NOMO-1 (cell line): Measurements from ENCODE around the gene FOCAD.

Experiments
- DNase-seq, 2 experiments: peaks; one replicate each; lab custom pipeline; 2025; ENCODE audit not compliant: unreplicated experiment in 2 of 2; lab: John Stamatoyannopoulos, UW

Gene FOCAD

DNA sequence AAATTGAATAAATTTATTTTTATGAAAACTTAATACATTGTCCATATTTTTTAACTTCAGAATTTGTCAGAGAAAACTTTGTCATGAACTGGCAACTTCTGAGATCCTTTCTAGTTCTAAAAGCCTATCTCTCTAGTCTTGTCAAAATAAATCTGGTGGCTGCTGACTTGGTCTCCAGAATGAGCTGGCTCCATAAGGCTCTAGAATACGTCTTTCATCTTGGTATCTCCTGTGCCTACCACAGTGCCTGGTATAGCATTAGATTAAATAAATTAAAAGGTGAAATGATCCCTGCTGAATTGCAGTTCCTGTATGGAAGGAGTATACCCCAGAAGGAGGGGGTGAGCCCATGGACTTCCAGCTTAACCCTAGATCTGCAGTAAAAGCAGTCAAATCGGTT lies 2.6 kb upstream of the FOCAD start:
- no peak for DNase-seq

DNA sequence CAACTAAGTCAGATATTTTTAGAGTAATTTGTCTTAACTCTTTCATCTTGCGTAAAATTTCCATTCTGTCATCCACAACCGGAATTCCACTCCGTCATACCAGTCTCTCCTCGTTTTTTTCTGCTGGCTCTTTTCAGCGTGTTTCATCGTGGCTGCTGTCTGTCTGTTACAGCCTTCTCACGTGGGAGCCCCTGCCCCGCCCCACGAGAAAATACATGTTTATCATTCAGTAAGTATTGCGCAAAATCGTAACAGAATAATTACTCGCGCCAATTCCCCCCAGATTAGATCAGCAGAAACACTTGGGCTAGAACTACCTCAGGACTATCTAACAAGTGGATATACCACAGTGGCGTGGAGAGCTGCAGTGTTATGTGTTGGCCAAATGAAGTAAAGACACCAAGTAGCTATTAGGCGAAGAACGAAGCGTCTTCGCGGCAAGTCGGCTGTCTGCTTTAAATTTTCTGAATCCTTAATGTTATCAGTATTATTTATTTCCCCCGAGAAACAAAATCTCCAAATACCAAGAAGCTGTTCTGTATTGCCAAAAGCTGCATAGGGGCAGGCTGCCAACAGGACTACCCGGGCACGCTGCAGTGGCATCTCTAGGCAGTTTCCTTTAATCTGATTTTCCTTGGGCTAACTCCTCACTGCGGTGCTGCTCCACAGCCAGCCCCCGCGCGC lies 566 bp upstream of the FOCAD start:
- DNase-seq = no peak

DNA sequence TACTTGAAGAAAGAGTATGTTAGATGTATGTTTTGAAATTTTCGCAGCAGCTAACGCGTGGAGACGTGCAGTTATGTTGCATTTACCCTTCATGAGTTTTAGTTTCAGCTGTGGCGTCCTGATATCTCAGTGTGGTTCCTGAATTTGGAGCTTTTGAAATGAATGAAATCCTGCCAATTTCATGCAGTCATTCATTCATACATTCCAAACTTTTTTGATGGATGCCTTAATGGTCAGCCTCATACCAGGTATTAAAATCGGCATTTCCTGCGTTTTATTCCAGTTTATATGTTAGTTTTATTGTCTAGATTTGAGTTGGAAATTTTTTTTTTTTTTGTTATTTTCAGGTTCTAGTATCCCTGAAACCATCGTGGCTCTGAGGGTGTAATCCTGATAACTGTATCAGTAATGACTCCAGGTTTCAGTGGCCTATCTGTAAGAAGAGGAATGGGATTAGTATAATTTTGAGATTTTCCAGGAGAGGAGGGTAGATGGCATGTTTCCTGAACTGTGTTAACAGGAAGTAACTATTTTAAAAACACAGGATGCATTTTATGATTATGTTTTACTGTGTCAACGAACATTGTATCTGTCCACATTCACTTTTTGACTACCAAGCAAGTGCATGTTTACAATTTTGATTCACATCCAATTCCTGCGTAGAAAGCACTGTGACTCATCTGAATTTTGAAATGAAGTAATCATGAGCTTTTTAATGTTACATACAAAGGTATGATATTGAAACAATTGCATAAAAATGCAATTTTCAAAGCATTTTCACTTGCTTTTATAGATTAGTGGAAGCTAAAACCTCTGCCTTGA lies 1.0 kb downstream of the FOCAD start:
- no peak for DNase-seq

DNA sequence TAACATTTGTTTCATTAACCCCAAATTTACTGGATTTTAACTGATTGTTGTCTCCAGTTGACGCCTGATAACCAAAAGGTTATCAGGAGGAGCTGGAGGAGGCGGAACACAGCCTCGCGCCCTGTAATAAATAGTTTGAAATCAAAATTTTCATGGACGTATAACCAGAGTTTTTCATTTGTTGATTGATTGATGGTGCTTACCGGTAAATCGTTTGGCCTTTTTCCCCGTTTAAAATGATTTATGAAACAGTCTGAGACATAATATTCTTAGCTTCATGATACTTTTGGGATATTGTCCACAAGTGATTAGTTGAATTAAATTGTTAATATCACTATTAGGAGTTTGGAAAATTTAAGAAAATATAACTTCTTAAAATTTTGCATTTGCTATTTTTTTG lies 1.7 kb downstream of the FOCAD start:
- no peak for DNase-seq

DNA sequence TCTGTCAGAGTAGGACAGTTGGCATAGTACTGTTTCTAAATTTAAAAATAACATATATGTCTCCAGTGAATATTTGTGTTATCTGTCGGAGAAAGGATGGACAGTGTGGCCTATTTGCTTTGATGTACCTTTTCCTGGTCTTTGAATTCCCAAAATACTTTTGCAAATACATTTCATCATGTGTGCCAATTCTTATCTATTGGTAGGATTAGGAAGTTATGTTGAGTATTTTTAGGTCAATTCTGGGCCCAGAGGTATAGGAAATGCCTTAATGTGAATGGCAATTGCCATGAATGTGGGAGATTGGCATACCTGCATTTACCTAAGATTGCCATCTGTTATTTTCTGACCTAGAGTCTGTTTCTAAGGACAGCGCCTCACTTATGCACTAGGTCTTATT lies 5.8 kb downstream of the FOCAD start:
- DNase-seq = no peak

DNA sequence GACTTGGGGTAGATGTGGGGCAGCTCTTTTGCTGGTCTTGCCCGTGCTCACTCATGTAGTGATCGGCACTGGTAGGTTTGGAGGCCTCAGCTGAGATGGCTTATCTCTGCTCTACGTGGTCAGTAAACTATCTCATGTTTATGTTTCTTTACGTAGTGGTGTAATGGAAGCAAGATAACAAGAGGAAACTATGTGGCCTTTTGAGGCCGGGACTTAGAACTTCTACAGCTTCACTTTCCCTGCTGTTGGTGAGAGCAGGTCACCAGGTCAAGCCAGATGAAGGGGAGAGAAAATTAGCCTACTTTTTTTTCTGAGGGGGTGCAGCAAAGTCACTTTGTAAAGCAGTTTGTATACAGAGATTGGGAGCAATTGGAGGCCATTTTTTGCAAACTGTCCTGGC lies 8.5 kb downstream of the FOCAD start:
- DNase-seq = no peak

DNA sequence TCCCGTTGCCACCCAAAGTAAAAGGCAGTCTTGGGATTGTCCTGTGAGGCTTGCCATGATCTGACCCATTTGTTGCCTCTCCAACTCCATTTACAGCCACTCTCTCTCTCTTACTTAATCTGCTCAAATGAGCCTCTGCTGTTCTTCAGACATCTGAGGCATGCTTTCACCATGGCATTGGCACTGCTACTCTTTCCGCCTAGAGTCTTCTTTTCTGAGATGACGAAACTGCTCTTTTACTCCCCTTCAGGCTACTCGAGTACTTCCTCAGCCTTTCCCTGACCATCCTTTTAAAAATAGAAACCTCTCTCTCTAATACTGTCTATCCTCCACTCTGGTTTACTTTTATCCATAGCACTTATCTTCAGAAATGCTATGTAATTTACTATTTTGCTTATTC lies 9.0 kb downstream of the FOCAD start:
- no peak for DNase-seq

DNA sequence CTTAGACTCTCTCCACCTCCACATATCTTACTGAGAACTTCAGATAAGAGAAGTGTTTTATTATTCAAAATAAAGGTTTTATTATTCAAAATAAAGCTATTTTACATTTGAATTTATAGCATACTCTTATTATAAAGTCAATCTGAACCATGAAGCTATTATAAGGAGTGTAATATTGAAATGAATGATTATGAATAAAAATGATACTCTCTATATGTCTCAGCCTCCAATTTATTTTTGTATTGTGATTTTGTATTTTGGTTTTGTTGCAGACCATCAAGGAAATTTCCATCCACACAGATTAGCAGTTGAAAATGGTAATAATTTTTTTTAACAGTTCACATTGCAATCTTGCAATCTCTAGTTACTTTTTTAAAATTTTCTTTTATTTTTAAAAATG lies 10.2 kb downstream of the FOCAD start:
- DNase-seq = no peak

DNA sequence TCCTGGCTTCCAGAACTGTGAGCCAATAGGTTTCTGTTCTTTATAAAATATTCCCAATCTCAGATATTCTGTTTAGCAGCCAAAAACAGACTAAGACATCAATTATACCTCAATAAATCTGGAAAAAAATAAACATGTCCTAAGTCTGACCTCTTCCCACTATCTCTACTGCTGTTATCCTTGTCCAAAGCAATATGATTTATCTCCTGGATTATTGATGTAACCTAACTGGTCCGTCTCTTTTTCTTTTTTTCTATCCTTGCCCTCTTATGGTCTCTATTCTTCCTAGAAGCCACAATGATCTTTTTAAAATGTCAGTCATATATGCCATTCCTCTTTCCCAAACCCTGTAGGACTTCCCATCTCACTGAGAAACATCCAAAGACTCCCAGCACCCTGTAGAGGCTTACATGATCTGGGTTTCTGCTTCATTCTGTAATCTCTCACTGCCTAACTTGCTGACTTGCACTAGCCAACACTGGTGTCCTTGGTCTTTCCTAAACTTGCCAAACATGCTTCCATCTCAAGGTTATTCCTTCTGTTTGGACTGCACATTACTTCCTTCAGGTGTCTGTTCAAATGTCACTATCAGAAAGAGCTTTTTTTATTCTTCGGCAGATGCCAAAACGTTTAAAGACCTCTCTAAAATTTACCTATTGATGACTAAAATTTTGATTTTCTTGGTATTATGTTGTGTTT lies 13.1 kb downstream of the FOCAD start:
- DNase-seq = no peak

DNA sequence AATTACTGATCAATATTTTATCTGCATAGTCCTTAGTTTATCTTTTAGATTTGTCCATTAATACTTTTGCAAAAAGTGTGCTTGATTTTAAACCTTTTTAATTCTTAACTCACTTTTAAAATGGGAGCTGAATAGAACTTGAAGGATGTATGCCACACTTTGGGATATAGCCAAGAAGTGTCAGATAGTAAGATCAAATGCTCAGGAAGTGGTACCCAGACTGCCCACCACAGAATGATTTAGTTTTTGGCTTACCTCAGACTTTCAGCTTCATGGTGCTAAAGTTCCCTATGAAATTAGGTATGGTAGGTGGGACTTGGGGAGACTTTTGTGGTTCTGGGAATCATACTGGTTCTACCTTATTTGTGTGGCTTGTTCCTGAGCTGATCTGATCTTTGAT lies 14.7 kb downstream of the FOCAD start:
- no peak for DNase-seq

DNA sequence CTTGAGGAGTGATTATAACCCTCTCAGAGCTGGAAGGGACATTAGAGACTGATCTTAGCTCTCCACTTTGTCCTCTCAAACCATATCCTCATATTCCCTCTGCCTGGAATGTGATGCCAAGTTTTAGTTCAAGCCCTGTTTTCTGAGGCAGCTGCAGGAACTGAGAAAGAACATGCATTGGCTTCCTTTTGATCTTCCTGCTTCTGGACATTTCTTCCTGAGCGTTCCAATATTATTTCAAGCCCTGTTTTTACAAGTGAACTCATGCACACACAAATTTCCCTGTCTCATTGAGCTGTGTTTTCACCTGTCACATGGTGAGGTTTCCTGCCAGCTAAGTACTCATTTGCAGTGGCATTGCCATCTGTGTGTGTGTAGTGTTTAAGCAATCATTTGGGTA lies 17.0 kb downstream of the FOCAD start:
- no peak for DNase-seq

DNA sequence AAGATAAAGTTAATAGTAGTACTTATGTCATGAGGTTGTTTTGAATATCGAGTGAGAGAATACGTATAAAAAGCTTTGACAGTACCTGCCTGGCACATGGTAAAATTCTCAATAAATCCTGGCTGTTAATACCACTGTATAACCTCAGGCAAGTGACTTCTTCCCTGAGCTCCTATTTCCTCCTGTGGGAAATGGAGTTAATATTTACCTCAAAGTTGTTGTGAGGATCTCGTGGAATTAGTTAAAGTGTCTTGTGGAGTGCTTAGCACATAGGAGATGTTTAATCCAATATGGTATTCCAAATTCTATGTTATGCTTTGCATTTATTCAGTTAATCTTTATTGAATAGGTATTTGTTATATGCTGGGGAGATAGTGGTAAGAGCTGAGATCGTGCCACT lies 18.5 kb downstream of the FOCAD start:
- no peak for DNase-seq

DNA sequence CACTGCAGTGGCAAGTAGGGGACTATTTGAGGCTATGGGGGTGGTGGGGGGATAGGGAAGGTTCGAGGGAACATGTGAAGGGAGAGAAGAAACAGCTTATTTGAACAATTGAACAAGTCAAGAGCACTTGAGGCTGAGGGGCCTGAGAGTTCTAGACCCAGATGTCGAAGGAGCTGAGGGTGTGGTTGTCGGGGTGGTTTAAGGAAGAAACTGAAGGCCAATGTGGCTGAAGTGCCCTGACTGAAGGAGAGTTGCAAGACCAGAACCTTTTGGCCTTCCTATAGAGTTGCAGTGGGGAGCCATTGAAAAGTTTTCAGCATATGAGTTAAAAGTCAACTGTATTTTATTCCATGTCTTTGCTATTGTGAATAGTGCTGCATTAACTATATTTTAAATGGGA lies 19.1 kb downstream of the FOCAD start:
- DNase-seq = no peak

DNA sequence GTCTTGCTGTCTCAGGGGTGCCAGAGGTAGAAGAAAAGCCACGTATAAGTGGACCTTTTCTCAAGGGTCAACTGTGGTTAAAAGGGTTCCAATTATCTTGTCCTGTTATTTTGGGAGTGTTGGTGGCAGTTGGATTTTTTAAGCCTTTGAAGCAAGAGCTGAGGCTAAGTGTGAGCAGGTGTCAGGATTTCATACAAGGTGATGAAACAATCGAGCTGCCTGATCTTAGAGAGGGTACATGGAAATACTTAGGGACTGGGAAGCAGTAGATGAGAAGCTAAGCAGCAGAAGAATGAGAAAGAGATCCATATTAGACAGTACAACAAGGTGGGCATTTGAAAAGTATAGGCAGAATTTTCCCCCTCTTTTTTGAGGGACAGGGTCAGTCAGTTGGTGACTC lies 23.6 kb downstream of the FOCAD start:
- DNase-seq = no peak

DNA sequence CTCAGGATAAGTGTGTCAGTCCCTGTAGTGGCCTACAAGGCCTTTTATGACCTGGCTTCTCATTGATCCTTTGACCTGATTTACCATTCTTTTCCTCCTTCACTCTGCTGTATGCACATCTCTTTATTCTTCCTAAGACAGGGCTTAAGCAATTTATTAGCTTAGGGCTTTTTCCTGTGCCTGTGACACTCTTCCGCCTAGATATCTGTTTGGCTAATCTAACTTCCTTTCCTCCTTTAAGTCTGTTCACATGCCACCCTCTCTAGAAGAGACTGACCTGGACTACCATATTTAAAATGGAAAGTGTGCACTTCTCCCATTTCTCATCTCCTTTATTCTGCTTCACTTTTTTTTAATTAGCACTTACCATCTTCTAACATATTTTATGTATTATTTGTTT lies 29.1 kb downstream of the FOCAD start:
- no peak for DNase-seq

DNA sequence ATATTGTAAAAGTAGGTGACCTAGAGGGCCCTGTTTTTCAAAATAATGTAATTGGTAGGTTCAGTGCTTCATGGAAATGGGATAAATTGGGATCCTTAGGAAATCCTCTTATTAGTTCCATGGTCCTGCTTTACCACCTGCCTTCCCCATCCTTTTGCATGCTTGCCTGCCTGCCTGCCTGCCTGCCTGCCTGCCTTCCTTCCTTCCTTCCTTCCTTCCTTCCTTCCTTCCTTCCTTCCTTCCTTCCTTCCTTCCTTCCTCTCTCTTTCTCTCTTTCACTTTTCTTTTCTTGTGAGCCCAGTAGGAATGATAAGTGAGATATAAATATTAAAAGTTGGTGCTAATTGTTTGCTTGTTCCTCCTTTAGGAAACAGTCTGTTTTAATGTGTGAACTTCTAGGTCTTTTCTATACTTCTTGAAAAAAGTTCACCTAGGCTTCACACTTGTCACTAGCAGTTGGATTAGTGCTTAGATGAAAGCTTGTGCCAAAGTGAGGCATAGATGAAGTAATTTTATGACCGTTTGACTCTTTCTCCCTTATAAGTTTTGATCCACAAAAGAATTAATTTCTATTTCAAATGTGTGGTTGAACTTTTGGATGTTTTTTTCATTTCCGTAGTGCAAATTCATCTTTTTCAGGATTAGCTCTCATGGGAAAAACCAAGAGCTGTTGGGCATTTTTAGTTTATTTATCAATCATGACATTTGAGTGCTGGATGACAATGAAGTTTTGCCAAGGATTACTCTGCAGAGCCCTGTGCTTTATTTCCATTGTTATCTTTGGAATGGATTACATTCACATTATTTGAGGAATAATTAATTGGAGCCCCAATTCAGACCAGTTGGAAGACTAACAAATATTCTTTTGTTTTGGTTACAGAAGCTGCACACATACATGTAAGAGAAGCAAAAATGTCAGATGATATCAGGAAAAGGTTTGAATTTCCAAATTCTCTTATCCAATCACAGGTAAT lies 30.7 kb downstream of the FOCAD start:
- DNase-seq = no peak

DNA sequence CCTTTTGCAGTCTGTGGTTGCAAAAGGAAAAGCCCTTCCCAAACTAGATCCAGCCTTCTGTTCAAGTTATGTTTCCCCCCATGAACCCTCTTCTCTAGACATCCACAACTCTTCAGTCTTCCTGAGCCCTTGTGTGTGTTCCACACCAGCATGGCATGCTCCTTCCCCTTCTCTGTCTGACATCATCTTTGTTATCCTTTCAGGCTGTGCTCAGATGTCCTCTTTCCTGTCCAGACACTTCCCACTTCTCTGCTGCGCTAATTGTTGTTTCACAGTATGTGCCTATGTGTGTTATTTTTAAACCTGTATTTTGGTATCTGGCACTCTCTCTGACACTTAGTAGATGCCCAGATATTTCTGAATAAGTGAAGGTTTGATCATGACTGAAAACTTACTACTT lies 38.2 kb downstream of the FOCAD start:
- DNase-seq = no peak

DNA sequence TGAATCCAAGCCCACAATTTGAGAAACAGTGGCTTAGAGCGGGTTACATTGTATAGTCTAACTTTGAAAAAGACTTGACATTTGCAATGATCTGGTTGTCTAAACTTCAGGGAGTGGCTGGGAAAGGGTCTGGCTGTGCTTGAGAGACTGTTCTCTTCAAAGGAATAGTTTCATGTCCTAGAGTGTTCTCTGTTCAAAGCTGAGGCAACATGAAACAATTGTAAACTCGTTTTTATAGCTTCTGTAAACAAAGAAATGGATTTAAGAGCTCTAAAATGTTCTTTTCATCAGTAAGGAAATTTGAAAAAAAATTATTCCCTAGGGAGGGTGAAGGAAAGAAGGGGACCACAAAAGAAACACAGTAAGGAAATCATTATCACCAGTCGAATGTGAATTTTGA lies 41.6 kb downstream of the FOCAD start:
- no peak for DNase-seq

DNA sequence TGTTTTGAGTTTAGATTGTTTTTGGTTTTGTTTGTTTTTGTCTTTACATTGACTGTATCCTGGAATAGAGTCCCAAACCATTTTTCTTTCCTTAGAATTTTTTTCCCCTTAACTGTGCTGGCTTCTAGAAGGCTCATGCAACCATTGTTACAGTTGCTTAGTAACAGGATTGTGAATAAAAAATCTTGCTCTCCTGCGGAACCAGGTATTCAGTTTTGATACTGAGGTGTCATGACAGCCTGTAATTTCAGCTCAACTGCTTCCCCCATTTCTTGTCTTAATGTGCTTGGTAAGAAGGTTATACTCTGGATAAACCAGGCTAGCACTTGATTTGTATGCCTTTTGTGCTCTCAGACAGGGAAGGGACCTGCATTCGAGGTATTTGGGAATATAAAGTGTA lies 42.1 kb downstream of the FOCAD start:
- DNase-seq = no peak

DNA sequence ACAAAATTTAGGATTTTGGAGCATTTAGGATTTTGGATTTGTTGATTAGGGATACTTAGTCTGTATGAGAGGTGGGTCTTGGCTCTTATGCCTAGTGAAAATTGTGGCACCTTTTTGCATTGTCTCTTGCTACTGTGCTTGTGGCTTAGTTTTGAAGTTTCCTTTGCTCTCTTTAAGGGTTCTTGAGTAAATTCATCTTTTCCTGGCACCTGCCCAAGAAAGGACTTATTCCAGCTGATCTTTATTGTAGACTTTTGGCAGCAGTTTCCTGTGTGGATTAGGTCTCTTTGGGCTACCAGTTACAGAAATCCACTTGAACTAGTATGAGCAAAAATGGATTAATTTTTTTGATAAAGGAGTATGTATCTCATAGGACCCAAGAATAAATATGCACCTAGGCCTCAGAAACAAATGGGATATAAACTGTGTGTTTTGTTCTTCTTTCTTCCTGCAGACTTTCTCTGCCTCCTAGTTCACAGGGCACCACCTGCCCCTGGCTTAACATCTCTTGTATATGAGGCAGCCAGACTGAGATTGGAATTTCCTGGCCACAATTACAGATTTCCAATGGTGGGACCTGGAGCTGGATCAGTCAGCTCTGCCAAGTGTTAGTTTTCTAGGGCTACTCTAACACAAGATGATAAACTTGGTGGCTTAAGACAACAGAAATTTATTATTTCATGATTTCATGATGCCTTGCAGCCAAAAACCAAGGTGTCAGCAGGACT lies 44.6 kb downstream of the FOCAD start:
- DNase-seq = no peak
